OCI-LY3 (cell line): Measurements from ENCODE around the gene HBZ.

Experiments
- EZH2phosphoT487 ChIP-seq: fragments of 200-600 bp; shearing (Covaris generic); IDR thresholded peaks from 2 replicates; pipeline ENCODE4 v1.6.1; 2018; ENCODE audit warnings: antibody characterized with exemption, mixed run types, low read depth
- TF ChIP-seq, protein P1 (sequence below): fragments of 200-600, 300-600 bp; sonication (generic); IDR thresholded peaks from 2 replicates; pipeline ENCODE4 v1.5.1; 2014; ENCODE audit warnings: antibody characterized with exemption, low read length, low read depth

DNA sequence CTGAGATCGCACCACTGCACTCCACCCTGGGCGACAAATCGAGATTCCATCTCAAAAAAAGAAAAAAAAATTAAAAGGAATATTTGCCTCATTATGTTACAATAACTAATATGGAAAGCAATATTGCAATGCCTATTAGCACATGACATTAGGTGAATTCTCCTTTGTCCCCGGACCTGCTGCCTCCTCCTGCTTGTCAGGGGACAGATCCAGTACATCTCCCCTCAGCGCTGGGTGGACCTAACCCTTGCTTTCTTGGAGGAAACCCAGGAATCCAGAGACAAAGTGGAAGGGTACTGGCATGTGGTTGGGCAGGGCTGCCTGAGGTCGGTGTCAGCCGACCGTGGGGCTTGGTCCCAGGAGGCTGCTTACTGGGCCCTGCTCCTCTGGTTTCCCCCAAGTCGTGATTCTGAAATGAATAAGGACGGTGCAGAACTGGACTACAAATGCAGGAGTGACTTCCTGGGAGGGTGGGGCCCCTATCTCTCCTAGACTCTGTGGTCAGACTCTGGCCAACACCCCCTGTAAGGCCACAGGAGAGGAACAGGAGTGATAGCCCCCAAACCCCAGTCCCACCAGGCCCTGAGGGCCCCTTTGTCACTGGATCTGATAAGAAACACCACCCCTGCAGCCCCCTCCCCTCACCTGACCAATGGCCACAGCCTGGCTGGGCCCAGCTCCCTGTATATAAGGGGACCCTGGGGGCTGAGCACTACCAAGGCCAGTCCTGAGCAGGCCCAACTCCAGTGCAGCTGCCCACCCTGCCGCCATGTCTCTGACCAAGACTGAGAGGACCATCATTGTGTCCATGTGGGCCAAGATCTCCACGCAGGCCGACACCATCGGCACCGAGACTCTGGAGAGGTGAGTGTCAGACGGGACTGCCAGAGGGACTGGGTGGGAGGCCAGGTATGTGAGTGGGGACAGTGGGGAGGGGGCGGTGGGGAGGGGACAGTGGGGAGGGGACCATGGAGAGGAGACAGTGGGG is at the start of gene HBZ:
- TF ChIP-seq, protein P1, sequence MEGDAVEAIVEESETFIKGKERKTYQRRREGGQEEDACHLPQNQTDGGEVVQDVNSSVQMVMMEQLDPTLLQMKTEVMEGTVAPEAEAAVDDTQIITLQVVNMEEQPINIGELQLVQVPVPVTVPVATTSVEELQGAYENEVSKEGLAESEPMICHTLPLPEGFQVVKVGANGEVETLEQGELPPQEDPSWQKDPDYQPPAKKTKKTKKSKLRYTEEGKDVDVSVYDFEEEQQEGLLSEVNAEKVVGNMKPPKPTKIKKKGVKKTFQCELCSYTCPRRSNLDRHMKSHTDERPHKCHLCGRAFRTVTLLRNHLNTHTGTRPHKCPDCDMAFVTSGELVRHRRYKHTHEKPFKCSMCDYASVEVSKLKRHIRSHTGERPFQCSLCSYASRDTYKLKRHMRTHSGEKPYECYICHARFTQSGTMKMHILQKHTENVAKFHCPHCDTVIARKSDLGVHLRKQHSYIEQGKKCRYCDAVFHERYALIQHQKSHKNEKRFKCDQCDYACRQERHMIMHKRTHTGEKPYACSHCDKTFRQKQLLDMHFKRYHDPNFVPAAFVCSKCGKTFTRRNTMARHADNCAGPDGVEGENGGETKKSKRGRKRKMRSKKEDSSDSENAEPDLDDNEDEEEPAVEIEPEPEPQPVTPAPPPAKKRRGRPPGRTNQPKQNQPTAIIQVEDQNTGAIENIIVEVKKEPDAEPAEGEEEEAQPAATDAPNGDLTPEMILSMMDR: no peak
- no peak for TF ChIP-seq EZH2phosphoT487
